PC-9 (cell line): Measurements from ENCODE around the gene DENND11.

Experiments
- EZH2 ChIP-seq: fragments of 200-600 bp; sonication (generic); IDR thresholded peaks from 2 replicates; pipeline ENCODE4 v1.8.0; 2017; ENCODE audit warnings: antibody characterized with exemption, low read depth
- TF ChIP-seq, protein P1 (sequence below): fragments of 200-600 bp; sonication (generic); conservative IDR thresholded peaks from 2 replicates; pipeline ENCODE4 v1.6.1; 2017; ENCODE audit warnings: mixed run types, antibody characterized with exemption, mild to moderate bottlenecking, moderate library complexity

DNA sequence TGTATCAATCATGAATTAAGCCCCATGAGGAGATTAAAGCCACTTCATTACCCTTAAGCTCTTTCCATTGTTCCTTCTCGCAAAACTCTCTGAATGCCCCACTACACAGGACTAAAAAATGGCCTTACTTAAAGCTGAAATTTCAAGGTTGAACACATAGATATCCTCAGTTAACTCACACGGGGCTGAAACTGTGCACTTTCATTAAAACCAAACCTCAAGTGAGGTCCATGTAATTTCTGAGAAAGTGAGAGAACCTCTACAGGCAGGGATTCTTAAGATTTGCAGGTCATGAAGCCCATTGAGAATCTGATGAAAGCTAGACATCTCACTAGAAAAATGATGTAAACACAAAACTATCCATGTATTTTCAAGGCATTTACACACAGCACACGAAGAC, 15.9 kb downstream of the DENND11 start:
- TF ChIP-seq, protein P1, sequence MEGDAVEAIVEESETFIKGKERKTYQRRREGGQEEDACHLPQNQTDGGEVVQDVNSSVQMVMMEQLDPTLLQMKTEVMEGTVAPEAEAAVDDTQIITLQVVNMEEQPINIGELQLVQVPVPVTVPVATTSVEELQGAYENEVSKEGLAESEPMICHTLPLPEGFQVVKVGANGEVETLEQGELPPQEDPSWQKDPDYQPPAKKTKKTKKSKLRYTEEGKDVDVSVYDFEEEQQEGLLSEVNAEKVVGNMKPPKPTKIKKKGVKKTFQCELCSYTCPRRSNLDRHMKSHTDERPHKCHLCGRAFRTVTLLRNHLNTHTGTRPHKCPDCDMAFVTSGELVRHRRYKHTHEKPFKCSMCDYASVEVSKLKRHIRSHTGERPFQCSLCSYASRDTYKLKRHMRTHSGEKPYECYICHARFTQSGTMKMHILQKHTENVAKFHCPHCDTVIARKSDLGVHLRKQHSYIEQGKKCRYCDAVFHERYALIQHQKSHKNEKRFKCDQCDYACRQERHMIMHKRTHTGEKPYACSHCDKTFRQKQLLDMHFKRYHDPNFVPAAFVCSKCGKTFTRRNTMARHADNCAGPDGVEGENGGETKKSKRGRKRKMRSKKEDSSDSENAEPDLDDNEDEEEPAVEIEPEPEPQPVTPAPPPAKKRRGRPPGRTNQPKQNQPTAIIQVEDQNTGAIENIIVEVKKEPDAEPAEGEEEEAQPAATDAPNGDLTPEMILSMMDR = no peak
- TF ChIP-seq EZH2 = no peak
